SK-N-SH treated with all-trans-retinoic acid at 6 μM for 48 hours (cell line): ENCODE results near the gene SYNPO.

Source experiments
- OSR1 ChIP-seq: fragments of 250-450 bp; sonication (Bioruptor Pico); IDR thresholded peaks from 2 replicates; pipeline ENCODE4 v1.8.0; 2022; ENCODE audit warnings: moderate library complexity, mild to moderate bottlenecking, inconsistent platforms
- SNAI2 ChIP-seq: fragments of 250-450 bp; sonication (Bioruptor Pico); IDR thresholded peaks from 2 replicates; pipeline ENCODE4 v1.5.0; 2020; ENCODE audit warnings: mild to moderate bottlenecking, moderate library complexity
- TSHZ2 ChIP-seq: fragments of 250-450 bp; sonication (Bioruptor Pico); IDR thresholded peaks from 2 replicates; pipeline ENCODE4 v1.5.0; 2020; ENCODE audit warnings: mild to moderate bottlenecking, moderate library complexity
- ZFP3 ChIP-seq: fragments of 250-450 bp; sonication (Bioruptor Pico); IDR thresholded peaks from 2 replicates; pipeline ENCODE4 v1.5.0; 2020; ENCODE audit warnings: mild to moderate bottlenecking, moderate library complexity

- TF ChIP-seq ZFP3 (CRISPR knock-in tag) (peak; percentile 77), OSR1 (CRISPR knock-in tag) (no peak), TSHZ2 (CRISPR knock-in tag) (no peak), SNAI2 (CRISPR knock-in tag) (no peak)
Observed at GRCh38 chr5:150694612-150695011, 54.2 kb downstream of the SYNPO start.
